Natural killer cell (primary cell): ENCODE results near the gene NCMAP. TPM values are rescaled to one million over a fixed set of nuclear protein-coding genes. Genes with fewer than 3 reads are reported as not detected.

Source experiments
- ATAC-seq, 3 donors: fragments of 150-1000 bp in 2 of 3; fragments of 200-7000 bp in 1 of 3; cut with Tn5 transposase; 1 replicate in 1 of 3; 2 replicates in 2 of 3; pipeline ENCODE4 v1.10.0; 2021; ENCODE audit warnings: mild to moderate bottlenecking in 2 of 3, moderate library complexity in 2 of 3
- DNase-seq, 2 donors: peaks; one replicate each; pipeline versions ENCODE4 v3.0.0 to v3.0.0-alpha.2; 2013 to 2021; ENCODE audit warnings: mixed read lengths in 1 of 2
- H3K27ac ChIP-seq: one replicate; pipeline ENCODE4 v1.5.1; 2013; ENCODE audit warnings: mild to moderate bottlenecking, low read length
- H3K27me3 ChIP-seq: one replicate; pipeline ENCODE4 v1.6.1; 2013; ENCODE audit warnings: low read length; ENCODE audit not compliant: control insufficient read depth, insufficient read depth
- H3K36me3 ChIP-seq: one replicate; pipeline ENCODE4 v1.6.1; 2013; ENCODE audit warnings: low read length; ENCODE audit not compliant: control insufficient read depth, insufficient read depth
- H3K4me1 ChIP-seq: one replicate; pipeline ENCODE4 v1.6.1; 2013; ENCODE audit warnings: low read length; ENCODE audit not compliant: control insufficient read depth, insufficient read depth
- H3K4me3 ChIP-seq: one replicate; pipeline ENCODE4 v1.5.1; 2013; ENCODE audit warnings: low read length
- H3K9me3 ChIP-seq: one replicate; pipeline ENCODE4 v1.6.1; 2013; ENCODE audit warnings: low read length; ENCODE audit not compliant: control insufficient read depth, insufficient read depth
- H3K27ac Mint-ChIP-seq, 2 donors: one replicate each; pipeline ENCODE4 v1.8.0; 2022; ENCODE audit warnings: mild to moderate bottlenecking in 2 of 2, mixed read lengths in 2 of 2, moderate library complexity in 1 of 2
- H3K27me3 Mint-ChIP-seq, 2 donors: one replicate each; pipeline ENCODE4 v1.8.0; 2022; ENCODE audit warnings: low read depth in 2 of 2, mixed read lengths in 2 of 2
- H3K36me3 Mint-ChIP-seq: one replicate; pipeline ENCODE4 v1.8.0; 2022; ENCODE audit warnings: mixed read lengths
- H3K4me1 Mint-ChIP-seq, 2 donors: one replicate each; pipeline ENCODE4 v1.8.0; 2022; ENCODE audit warnings: mixed read lengths in 2 of 2
- H3K4me3 Mint-ChIP-seq: one replicate; pipeline ENCODE4 v1.8.0; 2022; ENCODE audit warnings: mild to moderate bottlenecking, moderate library complexity, mixed read lengths
- H3K9me3 Mint-ChIP-seq, 2 donors: one replicate each; pipeline ENCODE4 v1.8.0; 2022; ENCODE audit warnings: mixed read lengths in 2 of 2
- WGBS: methylation state at CpG from one replicate; pipeline ENCODE4 v1.1.7; 2013; ENCODE audit warnings: missing lambda C conversion rate; ENCODE audit not compliant: insufficient coverage; 5-methylcytosine and 5-hydroxymethylcytosine counted together
- intact Hi-C: fragments of 100-400 bp; cut with micrococcal nuclease; formaldehyde crosslinking; loops from one replicate; pipeline ENCODE4 v1.14.2; 2022
- total RNA-seq, 4 donors: library from RNA; stranded (reverse); fragments of 120-200 nt in 1 of 4; gene quantifications; one replicate each; pipeline versions ENCODE4 v1.2.3 to v1.2.4, GENCODE V29; 2013 to 2022
- TF ChIP-seq, protein P1 (sequence below): fragments of 200-600 bp; IDR thresholded peaks from one replicate; pipeline ENCODE4 v1.8.0; 2022; ENCODE audit warnings: antibody characterized with exemption

Gene NCMAP
- total RNA-seq, 3 donors from 2014 or later (not counting 1 experiment from before 2014, with no cell fraction given): not detected

DNA sequence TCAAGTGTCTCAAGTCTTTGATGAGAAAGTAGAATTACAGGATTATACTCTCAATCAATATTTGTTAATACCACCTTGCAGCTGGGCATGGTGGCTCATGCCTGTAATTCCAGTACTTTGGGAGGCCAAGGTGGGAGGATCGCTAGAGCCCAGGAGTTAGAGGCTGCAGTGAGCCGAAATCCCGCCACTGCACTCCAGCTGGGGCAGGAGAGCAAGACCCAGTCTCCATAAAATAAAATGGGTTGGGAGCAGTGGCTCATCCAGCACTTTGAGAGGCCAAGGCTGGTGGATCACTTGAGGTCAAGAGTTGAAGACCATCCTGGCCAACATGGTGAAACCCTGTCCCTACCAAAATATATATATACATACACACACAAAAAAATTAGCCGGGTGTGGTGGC, 1.2 kb upstream of the NCMAP start:
- H3K4me3 Mint-ChIP-seq: no peak overlapping the region
- WGBS: 92% methylated on average over 4 of the region's 4 CpGs
- intact Hi-C loops: no loop called here

DNA sequence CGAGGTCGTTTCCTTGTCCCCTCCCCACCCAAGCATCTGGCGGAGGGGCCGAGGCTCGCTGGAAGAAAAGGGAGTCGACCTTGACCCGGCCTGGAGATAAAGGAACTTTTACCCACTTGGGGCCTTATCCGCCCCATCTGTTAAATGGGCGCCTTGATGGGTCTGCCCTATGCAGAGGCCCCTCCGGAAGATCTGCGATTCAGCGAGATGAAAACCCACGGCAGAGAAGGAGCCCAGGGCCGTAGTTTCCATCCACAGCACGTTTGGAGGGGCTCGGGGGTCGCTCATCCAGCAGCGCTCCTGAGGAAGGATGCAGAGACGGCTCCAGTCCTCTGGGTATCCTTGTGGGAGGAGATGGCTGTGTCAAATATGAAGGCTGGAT, 518 bp downstream of the NCMAP start:
- DNase-seq: no peak
- no peaks in the 10 kb centered on the region for H3K36me3 ChIP-seq
- Mint-ChIP-seq H3K4me3 (no peak overlapping the region), H3K36me3 (no peaks in the 10 kb centered on the region), H3K27me3 (peaks cover 42 to 44% of the 10 kb centered on the region in 2 donors), H3K4me1 (peaks cover 5 to 6% of the 10 kb centered on the region in 2 donors), H3K9me3 (no peaks in the 10 kb centered on the region), H3K27ac (no peak overlapping the region)
- TF ChIP-seq, protein P1, sequence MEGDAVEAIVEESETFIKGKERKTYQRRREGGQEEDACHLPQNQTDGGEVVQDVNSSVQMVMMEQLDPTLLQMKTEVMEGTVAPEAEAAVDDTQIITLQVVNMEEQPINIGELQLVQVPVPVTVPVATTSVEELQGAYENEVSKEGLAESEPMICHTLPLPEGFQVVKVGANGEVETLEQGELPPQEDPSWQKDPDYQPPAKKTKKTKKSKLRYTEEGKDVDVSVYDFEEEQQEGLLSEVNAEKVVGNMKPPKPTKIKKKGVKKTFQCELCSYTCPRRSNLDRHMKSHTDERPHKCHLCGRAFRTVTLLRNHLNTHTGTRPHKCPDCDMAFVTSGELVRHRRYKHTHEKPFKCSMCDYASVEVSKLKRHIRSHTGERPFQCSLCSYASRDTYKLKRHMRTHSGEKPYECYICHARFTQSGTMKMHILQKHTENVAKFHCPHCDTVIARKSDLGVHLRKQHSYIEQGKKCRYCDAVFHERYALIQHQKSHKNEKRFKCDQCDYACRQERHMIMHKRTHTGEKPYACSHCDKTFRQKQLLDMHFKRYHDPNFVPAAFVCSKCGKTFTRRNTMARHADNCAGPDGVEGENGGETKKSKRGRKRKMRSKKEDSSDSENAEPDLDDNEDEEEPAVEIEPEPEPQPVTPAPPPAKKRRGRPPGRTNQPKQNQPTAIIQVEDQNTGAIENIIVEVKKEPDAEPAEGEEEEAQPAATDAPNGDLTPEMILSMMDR: no peak
- 63% methylated on average over 19 of the region's 19 CpGs for WGBS
- no peak overlapping the region for H3K4me3 ChIP-seq
- intact Hi-C loops: no loop called here
- no peaks in the 10 kb centered on the region for H3K9me3 ChIP-seq
- H3K27ac ChIP-seq: no peak overlapping the region
- ATAC-seq: no peak
- H3K4me1 ChIP-seq: peaks cover 10% of the 10 kb centered on the region
- peaks cover 14% of the 10 kb centered on the region for H3K27me3 ChIP-seq

More for the DNA sequence above, 1.2 kb upstream of the NCMAP start:
- Histone ChIP-seq H3K27ac (no peak overlapping the region), H3K27me3 (peaks cover 14% of the 10 kb centered on the region), H3K9me3 (no peaks in the 10 kb centered on the region), H3K4me1 (peaks cover 10% of the 10 kb centered on the region), H3K4me3 (no peak overlapping the region), H3K36me3 (no peaks in the 10 kb centered on the region)
- H3K27me3 Mint-ChIP-seq: peaks cover 45 to 47% of the 10 kb centered on the region in 2 donors
- H3K36me3 Mint-ChIP-seq: no peaks in the 10 kb centered on the region
- H3K9me3 Mint-ChIP-seq: no peaks in the 10 kb centered on the region
- ATAC-seq: no peak
- no peak overlapping the region for H3K27ac Mint-ChIP-seq
- H3K4me1 Mint-ChIP-seq: peaks cover 5 to 6% of the 10 kb centered on the region in 2 donors
- no peak for DNase-seq
- TF ChIP-seq, protein P1: no peak

DNA sequence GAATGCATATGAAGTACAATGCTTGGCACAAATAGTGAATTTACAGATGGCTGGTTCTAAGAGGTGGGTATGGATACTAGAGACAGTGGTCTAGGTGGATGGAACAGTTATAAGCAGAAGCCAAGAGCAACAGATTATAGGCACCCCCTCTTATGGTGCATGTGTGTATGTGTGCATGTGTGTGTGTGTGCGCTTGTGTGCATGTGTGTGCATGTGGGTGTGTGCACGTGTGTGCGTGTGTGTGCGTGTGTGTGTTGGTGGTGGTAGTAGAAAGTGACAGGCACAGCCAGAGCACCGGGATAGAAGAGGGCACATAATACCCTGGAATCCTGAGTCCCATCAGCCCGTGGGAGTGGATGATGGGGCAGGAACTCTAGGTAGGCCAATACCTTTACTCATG, 1.3 kb downstream of the NCMAP start:
- TF ChIP-seq, protein P1: no peak

DNA sequence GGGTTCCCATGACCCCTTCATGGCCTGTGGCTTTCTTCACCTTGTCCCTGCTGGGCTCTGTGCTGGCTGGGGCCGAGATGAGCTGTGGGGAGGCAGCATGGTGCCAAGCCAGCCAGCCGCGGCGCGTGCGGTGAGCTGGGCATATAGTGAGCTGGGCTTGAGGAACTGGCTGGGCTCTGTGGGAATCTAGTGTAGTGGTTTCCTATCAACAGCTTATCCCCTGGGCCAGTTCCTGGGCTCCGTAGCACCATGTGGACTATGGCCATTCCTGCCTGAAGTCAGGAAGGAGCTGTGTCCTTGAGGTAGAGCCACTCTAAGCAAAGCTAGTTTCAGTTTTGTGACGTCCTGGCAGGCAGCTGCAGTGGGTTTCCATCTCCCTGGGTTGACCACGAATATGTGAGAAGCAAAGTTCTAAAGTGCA, 1.8 kb downstream of the NCMAP start:
- Mint-ChIP-seq H3K27ac (no peak overlapping the region), H3K9me3 (no peaks in the 10 kb centered on the region), H3K27me3 (peaks cover 45% of the 10 kb centered on the region in 2 donors), H3K36me3 (no peaks in the 10 kb centered on the region), H3K4me3 (no peak overlapping the region), H3K4me1 (peaks cover 5 to 6% of the 10 kb centered on the region in 2 donors)
- intact Hi-C loops: no loop called here
- Histone ChIP-seq H3K4me1 (peaks cover 10% of the 10 kb centered on the region), H3K36me3 (no peaks in the 10 kb centered on the region), H3K9me3 (no peaks in the 10 kb centered on the region), H3K27me3 (peaks cover 14% of the 10 kb centered on the region), H3K27ac (no peak overlapping the region), H3K4me3 (no peak overlapping the region)
- 61% methylated on average over 9 of the region's 9 CpGs for WGBS
- TF ChIP-seq, protein P1: no peak
- ATAC-seq (no peak), DNase-seq (no peak)

More for the DNA sequence above, 1.3 kb downstream of the NCMAP start:
- 98% methylated on average over 6 of the region's 6 CpGs for WGBS
- peaks cover 42 to 46% of the 10 kb centered on the region in 2 donors for H3K27me3 Mint-ChIP-seq
- no peaks in the 10 kb centered on the region for H3K9me3 Mint-ChIP-seq
- H3K4me1 ChIP-seq: peaks cover 10% of the 10 kb centered on the region
- H3K27ac Mint-ChIP-seq: no peak overlapping the region
- intact Hi-C loops: no loop called here
- H3K27me3 ChIP-seq: peaks cover 14% of the 10 kb centered on the region
- DNase-seq (no peak), ATAC-seq (no peak)
- H3K4me1 Mint-ChIP-seq: peaks cover 5 to 6% of the 10 kb centered on the region in 2 donors
- H3K36me3 ChIP-seq: no peaks in the 10 kb centered on the region
- H3K36me3 Mint-ChIP-seq: no peaks in the 10 kb centered on the region
- H3K9me3 ChIP-seq: no peaks in the 10 kb centered on the region
- no peak overlapping the region for H3K4me3 ChIP-seq
- no peak overlapping the region for H3K27ac ChIP-seq
- H3K4me3 Mint-ChIP-seq: no peak overlapping the region
